ENCODE measurements around the gene NR1D1.

The NR1D1 gene

GRCh38 chr17:40097087-40097486 is 3.3 kb downstream of the NR1D1 start:
- no peak for DNase-seq (ENCODE audit: low spot score)

GRCh38 chr17:40095944-40096791 is 4.2 kb downstream of the NR1D1 start:
- no peak for DNase-seq (ENCODE audit: low spot score)

DNA sequence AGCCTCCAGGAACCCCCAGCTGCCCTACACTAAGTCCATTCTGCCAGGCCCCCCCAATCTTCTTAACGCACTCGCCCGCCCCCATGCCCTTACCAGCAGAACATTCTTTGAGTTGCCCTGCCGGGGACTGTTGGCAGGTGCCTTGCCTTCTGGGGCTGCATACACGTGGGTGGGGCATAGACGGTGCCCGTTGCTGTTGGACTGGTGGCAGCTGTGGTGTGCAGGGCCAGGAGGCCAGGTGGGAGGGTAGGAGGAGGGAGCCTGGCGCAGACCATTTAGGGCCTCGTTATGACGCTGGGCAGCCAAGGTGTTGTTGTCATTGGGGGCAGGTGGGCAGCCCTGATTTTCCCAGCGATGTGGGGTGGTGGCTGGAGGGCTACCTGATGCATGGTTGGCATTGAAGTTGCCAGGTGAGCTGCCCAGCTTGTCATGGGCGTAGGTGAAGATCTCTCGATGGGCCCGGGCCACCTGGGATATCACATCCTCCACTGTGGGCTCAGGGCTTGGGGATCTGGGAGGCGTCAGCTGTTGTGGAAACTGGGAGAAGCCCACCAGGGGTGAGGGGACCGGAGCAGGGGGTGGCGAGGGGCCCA is 4.9 kb downstream of the NR1D1 start:
- DNase-seq (ENCODE audit: low spot score): no peak

GRCh38 chr17:40094874-40095273 is 5.5 kb downstream of the NR1D1 start:
- DNase-seq (ENCODE audit: low spot score): no peak

GRCh38 chr17:40093580-40094201 is 6.7 kb downstream of the NR1D1 start:
- no peak for DNase-seq (ENCODE audit: low spot score)

DNA sequence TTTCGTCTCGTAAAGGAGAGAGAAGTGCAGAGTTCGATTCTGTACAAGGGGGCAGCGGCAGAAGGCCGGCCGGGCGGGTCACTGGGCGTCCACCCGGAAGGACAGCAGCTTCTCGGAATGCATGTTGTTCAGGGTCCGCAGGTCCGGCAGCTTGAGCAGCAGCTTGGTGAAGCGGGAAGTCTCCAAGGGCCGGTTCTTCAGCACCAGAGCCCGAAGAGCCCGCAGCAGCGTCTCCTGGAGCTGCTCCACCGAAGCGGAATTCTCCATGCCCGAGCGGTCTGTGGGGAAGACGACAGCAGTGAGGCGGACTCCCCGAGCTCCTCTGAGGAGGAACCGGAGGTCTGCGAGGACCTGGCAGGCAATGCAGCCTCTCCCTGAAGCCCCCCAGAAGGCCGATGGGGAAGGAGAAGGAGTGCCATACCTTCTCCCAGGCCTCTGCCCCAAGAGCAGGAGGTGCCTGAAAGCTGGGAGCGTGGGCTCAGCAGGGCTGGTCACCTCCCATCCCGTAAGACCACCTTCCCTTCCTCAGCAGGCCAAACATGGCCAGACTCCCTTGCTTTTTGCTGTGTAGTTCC is 7.3 kb downstream of the NR1D1 start:
- no peak for DNase-seq (ENCODE audit: low spot score)

DNA sequence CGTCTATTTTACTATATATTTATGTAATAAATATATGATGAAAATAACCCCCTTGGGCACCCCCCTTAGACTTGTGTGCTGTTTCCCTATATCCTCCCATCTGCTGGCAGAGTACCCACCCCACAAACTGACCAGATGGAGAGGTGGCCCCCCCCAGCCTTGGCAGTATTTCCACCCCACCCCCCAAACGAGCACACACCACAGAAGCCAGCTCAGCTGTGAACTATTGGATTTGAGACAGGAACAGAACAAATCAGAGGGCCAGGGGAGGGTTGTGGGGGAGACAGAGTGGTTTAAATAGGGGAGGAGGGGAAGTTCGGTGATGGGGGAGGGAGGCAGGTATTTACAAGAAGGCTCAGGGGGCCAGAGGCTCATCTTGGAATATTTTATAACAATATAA is 7.8 kb downstream of the NR1D1 start:
- DNase-seq (ENCODE audit: low spot score): no peak

GRCh38 chr17:40091691-40092397 is 8.5 kb downstream of the NR1D1 start:
- no peak for DNase-seq (ENCODE audit: low spot score)

DNA sequence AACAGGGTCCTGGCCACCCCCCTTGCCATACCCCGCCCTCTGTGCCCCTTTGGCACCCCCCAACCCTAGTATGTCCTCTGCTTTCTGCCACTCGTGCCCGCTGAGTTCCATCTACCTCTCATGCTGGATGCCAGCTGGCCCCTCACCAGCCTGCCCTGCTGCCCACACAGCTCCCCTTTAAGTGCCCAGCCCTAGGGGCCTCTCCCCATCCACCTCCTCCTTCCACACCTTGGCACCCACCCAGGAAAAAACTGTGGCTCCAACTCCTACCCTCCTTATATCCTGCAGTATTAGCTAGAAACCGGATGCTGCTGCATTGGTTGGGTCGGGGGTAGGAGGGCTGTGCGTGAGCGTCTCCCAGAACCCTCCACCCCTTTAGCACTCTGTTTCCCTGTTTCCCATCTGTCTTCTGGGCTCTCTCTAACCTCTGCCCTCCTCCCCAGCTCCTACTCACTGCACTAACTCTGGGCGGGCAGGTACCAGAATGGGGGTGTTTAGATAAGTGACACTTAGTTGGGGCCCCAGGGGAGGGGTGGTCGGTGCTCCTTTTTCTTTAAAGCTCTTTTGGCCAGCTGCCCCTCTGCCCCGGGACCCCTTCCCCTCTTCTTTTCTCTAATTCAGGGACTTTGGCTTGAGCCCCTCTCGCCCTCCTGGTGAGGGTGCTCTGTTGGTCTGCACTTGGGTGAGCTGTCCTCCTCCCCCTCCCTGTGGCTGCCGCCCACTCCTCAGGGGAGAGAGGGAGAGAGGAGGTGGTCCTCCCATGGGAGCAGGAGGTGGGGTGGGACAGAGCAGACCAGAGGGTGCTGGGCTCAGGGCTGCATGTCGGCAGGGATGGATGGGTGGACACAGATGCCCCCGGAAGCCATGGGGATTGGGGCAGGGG is 9.9 kb downstream of the NR1D1 start:
- no peak for DNase-seq (ENCODE audit: low spot score)

DNA sequence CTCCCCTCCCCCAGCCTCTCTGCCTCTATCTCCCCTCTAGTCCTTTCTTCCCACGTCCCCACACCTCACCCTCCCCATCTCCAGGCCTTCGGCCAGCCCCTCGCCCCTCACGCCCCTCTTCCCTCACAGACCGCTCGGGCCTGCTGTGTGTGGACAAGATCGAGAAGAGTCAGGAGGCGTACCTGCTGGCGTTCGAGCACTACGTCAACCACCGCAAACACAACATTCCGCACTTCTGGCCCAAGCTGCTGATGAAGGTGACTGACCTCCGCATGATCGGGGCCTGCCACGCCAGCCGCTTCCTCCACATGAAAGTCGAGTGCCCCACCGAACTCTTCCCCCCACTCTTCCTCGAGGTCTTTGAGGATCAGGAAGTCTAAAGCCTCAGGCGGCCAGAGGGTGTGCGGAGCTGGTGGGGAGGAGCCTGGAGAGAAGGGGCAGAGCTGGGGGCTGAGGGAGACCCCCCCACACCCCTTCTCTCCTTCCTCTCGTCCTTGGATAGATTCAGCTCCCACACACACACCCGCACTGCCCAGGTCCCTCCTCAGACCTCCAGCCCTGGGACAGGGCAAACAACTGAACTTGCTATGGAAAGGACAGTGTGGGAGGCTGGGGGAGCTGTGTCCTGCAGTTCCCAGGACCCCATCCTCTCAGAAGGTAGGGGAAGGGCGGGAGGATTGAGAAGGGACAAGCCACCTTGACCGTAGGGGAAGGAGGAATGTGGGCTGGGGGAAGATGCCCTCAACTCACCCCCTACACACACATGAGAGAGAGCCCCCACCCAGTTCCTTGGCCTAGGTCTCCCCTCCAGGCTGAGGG is 11.1 kb downstream of the NR1D1 start:
- DNase-seq (ENCODE audit: low spot score): no peak

GRCh38 chr17:40087903-40088718 is 12.3 kb downstream of the NR1D1 start:
- no peak for DNase-seq (ENCODE audit: low spot score)

DNA sequence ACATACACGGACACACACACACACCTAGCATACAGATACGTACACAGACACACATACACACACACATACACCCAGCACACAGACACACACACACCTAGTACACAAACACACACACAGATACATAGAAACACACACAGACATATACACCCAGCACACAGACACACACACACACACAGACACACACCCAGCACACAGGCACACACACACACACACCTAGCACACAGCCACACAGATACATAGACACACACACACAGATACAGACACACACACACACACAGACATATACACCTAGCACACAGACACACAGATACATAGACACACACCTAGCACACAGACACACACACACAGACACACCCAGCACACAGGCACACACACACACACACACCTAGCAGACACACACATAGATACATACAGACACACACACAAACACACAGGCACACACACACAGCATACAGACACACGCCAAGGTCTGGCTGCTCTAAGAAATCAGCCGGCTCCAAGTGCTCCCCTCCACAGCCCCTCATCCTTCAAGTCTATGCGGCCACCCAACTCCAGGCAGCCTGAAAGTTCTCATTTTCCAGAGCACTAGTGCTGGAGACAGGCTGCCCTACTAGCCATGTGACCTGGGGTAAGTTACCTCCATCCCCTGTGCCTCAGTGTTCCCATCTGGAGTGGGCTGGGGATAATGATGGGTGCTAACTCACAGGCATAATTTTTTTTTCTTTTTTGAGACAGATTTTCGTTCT is 13.2 kb downstream of the NR1D1 start:
- DNase-seq (ENCODE audit: low spot score): no peak

- no peak for DNase-seq (ENCODE audit: low spot score)
These were observed 14.0 kb downstream of the NR1D1 start for GRCh38 chr17:40086150-40087044.

DNA sequence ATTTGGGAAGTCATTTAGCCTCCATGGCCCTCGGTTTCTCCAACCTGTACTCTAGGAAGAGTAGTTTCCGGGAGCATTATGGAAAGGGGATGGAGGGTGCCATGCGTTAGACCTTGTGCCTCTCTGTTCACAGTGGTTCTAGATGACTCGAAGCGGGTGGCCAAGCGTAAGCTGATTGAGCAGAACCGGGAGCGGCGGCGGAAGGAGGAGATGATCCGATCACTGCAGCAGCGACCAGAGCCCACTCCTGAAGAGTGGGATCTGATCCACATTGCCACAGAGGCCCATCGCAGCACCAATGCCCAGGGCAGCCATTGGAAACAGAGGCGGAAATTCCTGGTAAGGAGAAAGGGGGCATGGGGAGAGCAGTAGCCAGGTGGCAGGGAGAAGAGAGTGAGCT is 15.9 kb downstream of the NR1D1 start:
- DNase-seq (ENCODE audit: low spot score): no peak

- DNase-seq (ENCODE audit: low spot score): no peak
These were observed 20.8 kb downstream of the NR1D1 start for GRCh38 chr17:40079545-40079944.

DNA sequence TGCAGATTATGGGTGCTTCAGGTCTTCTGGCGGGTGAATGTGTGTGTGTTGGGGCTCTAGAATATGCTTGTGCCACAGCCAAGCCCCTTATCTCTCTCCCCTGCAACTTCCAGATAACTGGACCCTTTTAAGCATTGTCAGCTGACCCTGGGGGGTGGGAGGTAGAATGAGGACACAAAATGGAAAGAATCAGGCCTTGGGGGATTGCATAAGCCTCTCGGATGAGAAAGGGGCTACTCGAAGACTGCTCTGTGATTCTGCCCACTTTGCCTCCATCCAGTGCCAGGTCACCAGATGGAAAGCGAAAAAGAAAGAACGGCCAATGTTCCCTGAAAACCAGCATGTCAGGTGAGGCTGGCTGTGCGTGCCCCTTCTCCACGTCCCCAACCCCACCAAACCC is 23.8 kb downstream of the NR1D1 start:
- no peak for DNase-seq (ENCODE audit: low spot score)

DNA sequence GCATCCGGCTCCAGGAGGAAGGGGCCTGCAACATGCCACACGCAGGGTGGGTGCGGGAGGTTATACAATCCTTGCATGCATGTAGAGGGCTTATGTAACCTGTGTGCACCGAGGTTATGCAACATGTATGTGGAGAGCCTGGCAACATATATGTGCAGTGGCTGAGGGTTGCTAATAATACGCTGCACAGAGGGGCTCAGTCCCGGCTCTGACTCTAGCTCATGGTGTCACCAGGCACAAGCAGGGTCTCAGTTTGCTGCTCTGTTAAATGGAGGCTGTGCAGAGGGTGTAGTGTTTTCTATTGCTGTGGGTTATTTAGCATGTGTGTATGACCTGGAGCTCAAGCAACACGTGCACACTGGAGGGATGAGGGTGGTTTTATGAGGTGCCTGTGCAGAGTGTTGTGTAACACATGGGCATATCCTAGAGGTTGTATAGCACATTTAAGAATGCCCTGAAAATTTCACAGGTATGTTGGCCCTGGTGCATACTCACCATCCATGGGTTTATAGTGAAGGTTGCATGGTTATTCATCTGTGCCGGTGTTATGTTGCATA is 24.4 kb downstream of the NR1D1 start:
- no peak for DNase-seq (ENCODE audit: low spot score)
